WTC11 (cell line): ENCODE data around the gene ANKRD11. TPM values are rescaled to one million over a fixed set of nuclear protein-coding genes. Genes with fewer than 3 reads are reported as not detected.

Source experiments
- ATAC-seq: fragments of 200-7000 bp; cut with Tn5 transposase; 2 replicates; pipeline ENCODE4 v1.10.0; 2021; ENCODE audit warnings: mild to moderate bottlenecking, moderate library complexity
- CTCF ChIA-PET: fragments of 300-600 bp; sonication (Branson Sonifier 250); formaldehyde crosslinking; loops from one replicate; lab custom pipeline; 2021; ENCODE audit warnings: antibody characterized with exemption; lab: Charles Lee
- POLR2A ChIA-PET: fragments of 350-600 bp; sonication (Branson Sonifier 250); formaldehyde crosslinking; loops from one replicate; lab custom pipeline; 2021; ENCODE audit warnings: antibody characterized with exemption; lab: Charles Lee
- DNase-seq: peaks from one replicate; pipeline ENCODE4 v3.0.0; 2021; ENCODE audit warnings: low spot score
- H3K27ac Mint-ChIP-seq: 2 replicates; pipeline ENCODE4 v1.8.0; 2021; ENCODE audit warnings: mixed read lengths
- H3K27me3 Mint-ChIP-seq: 2 replicates; pipeline ENCODE4 v1.8.0; 2021; ENCODE audit warnings: low read depth, mild to moderate bottlenecking, moderate library complexity, mixed read lengths
- H3K36me3 Mint-ChIP-seq: 2 replicates; pipeline ENCODE4 v1.8.0; 2021; ENCODE audit warnings: mixed read lengths
- H3K4me1 Mint-ChIP-seq: 2 replicates; pipeline ENCODE4 v1.8.0; 2022; ENCODE audit warnings: mixed read lengths
- H3K4me3 Mint-ChIP-seq: 2 replicates; pipeline ENCODE4 v1.8.0; 2021; ENCODE audit warnings: mild to moderate bottlenecking, moderate library complexity, mixed read lengths
- H3K9me3 Mint-ChIP-seq: 2 replicates; pipeline ENCODE4 v1.8.0; 2021; ENCODE audit warnings: mixed read lengths
- AR ChIP-seq: fragments of 250-450 bp; sonication (Bioruptor Pico); IDR thresholded peaks from 2 replicates; pipeline ENCODE4 v1.9.0; 2021; ENCODE audit warnings: mild to moderate bottlenecking
- ATF1 ChIP-seq: sonication (generic); formaldehyde crosslinking; IDR thresholded peaks from 2 replicates; pipeline ENCODE4 v1.8.1; 2023; ENCODE audit warnings: mild to moderate bottlenecking, moderate library complexity, missing genetic modification reagents
- CREB1 ChIP-seq: sonication (generic); formaldehyde crosslinking; IDR thresholded peaks from 2 replicates; pipeline ENCODE4 v1.8.0; 2023; ENCODE audit warnings: mild to moderate bottlenecking, missing genetic modification reagents
- CREM ChIP-seq: sonication (generic); formaldehyde crosslinking; IDR thresholded peaks from 2 replicates; pipeline ENCODE4 v1.8.1; 2022; ENCODE audit warnings: mild to moderate bottlenecking, missing genetic modification reagents, moderate library complexity
- CTCF ChIP-seq: fragments of 200-600 bp; IDR thresholded peaks from 2 replicates; pipeline ENCODE4 v1.8.0; 2022; ENCODE audit warnings: antibody characterized with exemption
- E2F4 ChIP-seq: sonication (generic); formaldehyde crosslinking; IDR thresholded peaks from 2 replicates; pipeline ENCODE4 v1.8.1; 2022; ENCODE audit warnings: low read depth, mild to moderate bottlenecking, moderate library complexity, missing genetic modification reagents, borderline replicate concordance
- ELF4 ChIP-seq: sonication (generic); formaldehyde crosslinking; IDR thresholded peaks from 2 replicates; pipeline ENCODE4 v1.8.1; 2022; ENCODE audit warnings: low read depth, mild to moderate bottlenecking, moderate library complexity, missing genetic modification reagents
- ERG ChIP-seq: fragments of 250-450 bp; sonication (Bioruptor Pico); IDR thresholded peaks from 2 replicates; pipeline ENCODE4 v1.8.0; 2021; ENCODE audit warnings: mild to moderate bottlenecking
- IRF1 ChIP-seq: sonication (generic); formaldehyde crosslinking; IDR thresholded peaks from 2 replicates; pipeline ENCODE4 v1.8.0; 2023; ENCODE audit warnings: missing genetic modification reagents
- IRF2 ChIP-seq: sonication (generic); formaldehyde crosslinking; IDR thresholded peaks from 2 replicates; pipeline ENCODE4 v1.8.0; 2022; ENCODE audit warnings: low read depth, missing genetic modification reagents, borderline replicate concordance
- JUN ChIP-seq: sonication (generic); formaldehyde crosslinking; IDR thresholded peaks from 2 replicates; pipeline ENCODE4 v1.8.0; 2023; ENCODE audit warnings: mild to moderate bottlenecking, missing genetic modification reagents
- KAT7 ChIP-seq: sonication (generic); formaldehyde crosslinking; IDR thresholded peaks from 2 replicates; pipeline ENCODE4 v1.8.1; 2023; ENCODE audit warnings: missing genetic modification reagents, mild to moderate bottlenecking, borderline replicate concordance
- MLX ChIP-seq: sonication (generic); formaldehyde crosslinking; IDR thresholded peaks from 2 replicates; pipeline ENCODE4 v1.8.1; 2023; ENCODE audit warnings: mild to moderate bottlenecking, missing genetic modification reagents, moderate library complexity
- NR2C2 ChIP-seq: sonication (generic); formaldehyde crosslinking; IDR thresholded peaks from 2 replicates; pipeline ENCODE4 v1.8.0; 2022; ENCODE audit warnings: mild to moderate bottlenecking, missing genetic modification reagents
- RELA ChIP-seq: sonication (generic); formaldehyde crosslinking; IDR thresholded peaks from 2 replicates; pipeline ENCODE4 v1.8.1; 2022; ENCODE audit warnings: missing genetic modification reagents, mild to moderate bottlenecking, borderline replicate concordance
- RORB ChIP-seq: fragments of 250-450 bp; sonication (Bioruptor Pico); IDR thresholded peaks from 2 replicates; pipeline ENCODE4 v1.9.0; 2021; ENCODE audit warnings: mild to moderate bottlenecking
- SOX15 ChIP-seq: fragments of 250-450 bp; sonication (Bioruptor Pico); IDR thresholded peaks from 2 replicates; pipeline ENCODE4 v1.9.0; 2021; ENCODE audit warnings: mild to moderate bottlenecking
- TCF7 ChIP-seq: sonication (generic); formaldehyde crosslinking; IDR thresholded peaks from 2 replicates; pipeline ENCODE4 v1.8.0; 2022; ENCODE audit warnings: mild to moderate bottlenecking, low read depth, missing genetic modification reagents, moderate library complexity
- TEAD4 ChIP-seq: sonication (generic); formaldehyde crosslinking; IDR thresholded peaks from 2 replicates; pipeline ENCODE4 v1.8.0; 2022; ENCODE audit warnings: mild to moderate bottlenecking, missing genetic modification reagents
- ZNF138 ChIP-seq: sonication (generic); formaldehyde crosslinking; conservative IDR thresholded peaks from 2 replicates; pipeline ENCODE4 v1.8.1; 2022; ENCODE audit warnings: mild to moderate bottlenecking, moderate library complexity, missing genetic modification reagents
- ZNF219 ChIP-seq: sonication (generic); formaldehyde crosslinking; IDR thresholded peaks from 2 replicates; pipeline ENCODE4 v1.8.0; 2023; ENCODE audit warnings: missing genetic modification reagents, mild to moderate bottlenecking, borderline replicate concordance
- ZNF317 ChIP-seq: sonication (generic); formaldehyde crosslinking; IDR thresholded peaks from 2 replicates; pipeline ENCODE4 v1.8.1; 2023; ENCODE audit warnings: low read depth, mild to moderate bottlenecking, moderate library complexity, missing genetic modification reagents, borderline replicate concordance
- total RNA-seq: library from RNA; stranded (reverse); gene quantifications from 3 replicates; pipeline ENCODE4 v1.2.3, GENCODE V29; 2021

Gene ANKRD11
- total RNA-seq, 1 experiment from 2014 or later, result 184 TPM

- Mint-ChIP-seq H3K36me3 (no peaks in the 10 kb centered on the region), H3K27ac (0 out of 2 replicates have a peak overlapping the region, but pooled peaks have one; percentile 6), H3K4me1 (peaks cover 71% of the 10 kb centered on the region), H3K4me3 (no peak overlapping the region), H3K27me3 (no peaks in the 10 kb centered on the region), H3K9me3 (no peaks in the 10 kb centered on the region)
- ChIA-PET CTCF (interaction anchor here (0.5 to 0.8 kb wide), 3 partner anchors 13 to 77 kb away, joined by 3 to 6 read pairs (median 3); no protein-coding TSS in a partner anchor), POLR2A (interaction anchor here (0.6 to 0.7 kb wide), 2 partner anchors 57 to 189 kb away, joined by 3 read pairs; no protein-coding TSS in a partner anchor)
- DNase-seq (no peak), ATAC-seq (no peak)
- TF ChIP-seq CREB1 (CRISPR knock-in tag) (no peak), ZNF317 (CRISPR knock-in tag) (no peak), ZNF219 (CRISPR knock-in tag) (no peak), MLX (CRISPR knock-in tag) (no peak)
Observed at GRCh38 chr16:89370601-89371000, 119.8 kb downstream of the ANKRD11 start.

- TF ChIP-seq KAT7 (no peak), TCF7 (CRISPR knock-in tag) (no peak), ATF1 (CRISPR knock-in tag) (no peak), JUN (CRISPR knock-in tag) (no peak), SOX15 (no peak), ZNF138 (CRISPR knock-in tag) (no peak), IRF1 (CRISPR knock-in tag) (no peak), AR (CRISPR knock-in tag) (no peak), RORB (no peak), ELF4 (no peak), ERG (CRISPR knock-in tag) (no peak)
- TF ChIP-seq, all 79 proteins: peak for 0
- Mint-ChIP-seq H3K27me3 (no peaks in the 10 kb centered on the region), H3K4me3 (no peak overlapping the region), H3K4me1 (peaks cover 69% of the 10 kb centered on the region), H3K9me3 (no peaks in the 10 kb centered on the region), H3K36me3 (no peaks in the 10 kb centered on the region), H3K27ac (peak overlapping the region; percentile 4)
- DNase-seq, result no peak
- ATAC-seq, result no peak
- ChIA-PET CTCF (interaction anchor here (0.8 kb wide), 2 partner anchors 12 to 77 kb away, joined by 3 to 6 read pairs; no protein-coding TSS in a partner anchor), POLR2A (interaction anchor here (0.6 to 0.9 kb wide), 2 partner anchors 9 to 190 kb away, joined by 3 read pairs; no protein-coding TSS in a partner anchor)
Observed at GRCh38 chr16:89370081-89370511, 120.3 kb downstream of the ANKRD11 start.

- DNase-seq, result no peak
- H3K27me3 Mint-ChIP-seq, result no peaks in the 10 kb centered on the region
- H3K36me3 Mint-ChIP-seq, result no peaks in the 10 kb centered on the region
- H3K27ac Mint-ChIP-seq, result peak overlapping the region; percentile 54
- no peaks in the 10 kb centered on the region for H3K9me3 Mint-ChIP-seq
- H3K4me1 Mint-ChIP-seq, result peaks cover 69% of the 10 kb centered on the region
- no peak for ATAC-seq
- no peak overlapping the region for H3K4me3 Mint-ChIP-seq
- CTCF ChIA-PET, result interaction anchor here (1.1 to 2.0 kb wide), 3 partner anchors 10 to 188 kb away, joined by 3 to 5 read pairs (median 5); no protein-coding TSS in a partner anchor
- POLR2A ChIA-PET, result interaction anchor here (0.6 to 0.9 kb wide), 2 partner anchors 10 to 112 kb away, joined by 3 read pairs; no protein-coding TSS in a partner anchor
- TF ChIP-seq NR2C2 (CRISPR knock-in tag) (no peak), CTCF (no peak), E2F4 (CRISPR knock-in tag) (no peak), RELA (CRISPR knock-in tag) (no peak), CREM (CRISPR knock-in tag) (no peak), IRF2 (no peak), ATF1 (CRISPR knock-in tag) (no peak), TEAD4 (CRISPR knock-in tag) (no peak)
Observed at GRCh38 chr16:89369266-89369895, 121.0 kb downstream of the ANKRD11 start.
